Esophagus (tissue), 2 donors: ENCODE measurements around the gene MSL2. TPM values are rescaled to one million over a fixed set of nuclear protein-coding genes. Genes with fewer than 3 reads are reported as not detected.
"Not testable (repeated sequence)": the region's sequence is repeated elsewhere in the genome, so short reads cannot be mapped to it uniquely, and the experiment has no call there.

Experiments used
- H3K27ac ChIP-seq, 2 donors: one replicate each; pipeline ENCODE4 v1.5.1; 2013; ENCODE audit warnings: low read depth in 2 of 2, mild to moderate bottlenecking in 2 of 2, inconsistent platforms in 1 of 2, low read length in 1 of 2, moderate library complexity in 1 of 2
- H3K27me3 ChIP-seq, 2 donors: one replicate each; pipeline ENCODE4 v1.6.1; 2013; ENCODE audit warnings: low read length in 2 of 2, control low read depth in 1 of 2, mild to moderate bottlenecking in 1 of 2; ENCODE audit not compliant: insufficient read depth in 2 of 2, control insufficient read depth in 1 of 2
- H3K36me3 ChIP-seq, 2 donors: one replicate each; pipeline ENCODE4 v1.6.1; 2013; ENCODE audit warnings: low read length in 1 of 2; ENCODE audit not compliant: control insufficient read depth in 2 of 2, insufficient read depth in 2 of 2
- H3K4me1 ChIP-seq, 2 donors: one replicate each; pipeline ENCODE4 v1.6.1; 2013; ENCODE audit warnings: low read length in 1 of 2; ENCODE audit not compliant: control insufficient read depth in 2 of 2, insufficient read depth in 2 of 2
- H3K4me3 ChIP-seq, 2 donors: one replicate each; pipeline ENCODE4 v1.5.1; 2013; ENCODE audit warnings: low read length in 2 of 2, mild to moderate bottlenecking in 2 of 2, low read depth in 1 of 2, moderate library complexity in 1 of 2
- H3K9me3 ChIP-seq, 2 donors: one replicate each; pipeline ENCODE4 v1.6.1; 2013; ENCODE audit warnings: mild to moderate bottlenecking in 2 of 2, low read depth in 1 of 2, low read length in 1 of 2, moderate library complexity in 1 of 2; ENCODE audit not compliant: control insufficient read depth in 2 of 2, insufficient read depth in 1 of 2
- WGBS, 2 donors: extraction: QIAGEN DNeasy Blood & Tissue Kit; methylation state at CpG; one replicate each; pipeline ENCODE4 v1.1.7; 2013; 5-methylcytosine and 5-hydroxymethylcytosine counted together
- polyA plus RNA-seq, 2 donors: library from polyadenylated mRNA; stranded (reverse); fragments of 200-250 nt; gene quantifications; one replicate each; pipeline ENCODE4 v1.2.3, GENCODE V29; 2013
- donor health status: healthy with polysubstance abuse.
- donor health status: Bipolar disorder and iron deficiency.

The MSL2 gene
- polyA plus RNA-seq, 2 donors = 3.1 to 4.7 TPM

DNA sequence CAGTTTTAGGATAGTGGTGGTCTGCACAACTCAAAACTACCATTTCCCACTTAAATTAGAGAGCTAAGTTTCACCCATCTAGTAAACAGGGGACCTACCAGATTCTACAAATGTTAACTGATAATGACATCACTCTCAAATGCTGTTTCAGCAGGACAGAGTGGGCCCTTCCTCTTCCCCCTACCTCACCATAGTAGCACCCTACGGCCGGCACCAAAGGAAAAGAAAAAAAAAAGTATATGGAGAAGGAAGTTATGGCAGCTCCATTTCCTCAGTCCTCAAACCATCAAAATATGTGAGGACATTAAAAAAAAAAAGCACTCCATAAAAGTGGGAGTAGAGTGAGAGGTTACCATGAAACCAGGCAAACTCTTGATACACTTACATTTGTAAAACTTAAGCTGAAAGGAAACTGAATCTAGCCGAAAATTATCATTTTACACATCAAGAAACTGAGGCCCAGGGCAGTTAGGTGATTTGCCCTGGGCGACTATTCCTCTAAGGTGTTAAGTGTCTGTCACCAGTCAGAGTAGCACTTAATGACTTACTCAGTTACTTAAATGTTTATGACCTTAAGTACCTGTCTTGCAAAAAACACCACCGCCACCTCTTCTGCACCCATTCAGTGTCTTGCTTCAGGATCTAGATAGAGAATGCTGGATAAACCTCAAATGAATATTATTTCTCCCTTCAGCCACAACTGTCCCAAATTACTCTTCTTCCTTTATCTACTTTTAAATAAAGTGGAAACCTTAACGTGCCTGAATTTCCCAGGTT is 2.7 kb downstream of the MSL2 start:
- Histone ChIP-seq H3K27me3 (no peaks in the 10 kb centered on the region), H3K36me3 (no peaks in the 10 kb centered on the region), H3K4me1 (peaks cover 0 to 1% of the 10 kb centered on the region in 2 donors), H3K4me3 (peak overlapping the region; percentile 26 to 99), H3K9me3 (no peaks in the 10 kb centered on the region), H3K27ac (peak overlapping the region in 1 of 2 donors; percentile 65)
- 1 to 2% methylated on average over 6 of the region's 6 CpGs for WGBS, 2 donors

GRCh38 chr3:136192831-136193230 is 3.3 kb downstream of the MSL2 start:
- Histone ChIP-seq H3K27ac (no peak overlapping the region), H3K36me3 (no peaks in the 10 kb centered on the region), H3K27me3 (no peaks in the 10 kb centered on the region), H3K4me3 (peak overlapping the region in 1 of 2 donors; percentile 99), H3K9me3 (no peaks in the 10 kb centered on the region), H3K4me1 (peaks cover 0 to 5% of the 10 kb centered on the region in 2 donors)
- 0 to 2% methylated on average over 2 of the region's 2 CpGs for WGBS, 2 donors

DNA sequence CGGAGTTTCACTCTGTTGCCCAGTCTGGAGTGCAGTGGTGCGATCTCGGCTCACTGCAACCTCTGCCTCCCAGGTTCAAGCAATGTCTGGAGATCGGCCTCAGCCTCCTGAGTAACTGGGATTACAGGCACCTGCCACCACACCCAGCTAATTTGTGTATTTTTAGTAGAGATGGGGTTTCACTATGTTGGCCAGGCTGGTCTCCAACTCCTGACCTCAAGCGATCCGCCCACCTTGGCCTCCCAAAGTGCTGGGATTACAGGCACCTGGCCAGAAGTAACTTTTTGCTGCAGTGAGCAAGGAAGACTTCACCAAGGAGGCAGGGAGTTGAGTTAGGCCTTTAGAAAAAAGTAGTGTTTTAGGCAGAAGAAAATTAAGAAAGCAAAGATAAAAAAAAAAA is 3.9 kb downstream of the MSL2 start:
- H3K27ac ChIP-seq = peak overlapping the region in 1 of 2 donors; percentile 46
- H3K4me1 ChIP-seq, H3K36me3 ChIP-seq, H3K9me3 ChIP-seq, H3K27me3 ChIP-seq: not testable (repeated sequence)
- WGBS, 2 donors = 16% methylated on average over 6 of the region's 6 CpGs
- H3K4me3 ChIP-seq = peak overlapping the region in 1 of 2 donors; percentile 20

DNA sequence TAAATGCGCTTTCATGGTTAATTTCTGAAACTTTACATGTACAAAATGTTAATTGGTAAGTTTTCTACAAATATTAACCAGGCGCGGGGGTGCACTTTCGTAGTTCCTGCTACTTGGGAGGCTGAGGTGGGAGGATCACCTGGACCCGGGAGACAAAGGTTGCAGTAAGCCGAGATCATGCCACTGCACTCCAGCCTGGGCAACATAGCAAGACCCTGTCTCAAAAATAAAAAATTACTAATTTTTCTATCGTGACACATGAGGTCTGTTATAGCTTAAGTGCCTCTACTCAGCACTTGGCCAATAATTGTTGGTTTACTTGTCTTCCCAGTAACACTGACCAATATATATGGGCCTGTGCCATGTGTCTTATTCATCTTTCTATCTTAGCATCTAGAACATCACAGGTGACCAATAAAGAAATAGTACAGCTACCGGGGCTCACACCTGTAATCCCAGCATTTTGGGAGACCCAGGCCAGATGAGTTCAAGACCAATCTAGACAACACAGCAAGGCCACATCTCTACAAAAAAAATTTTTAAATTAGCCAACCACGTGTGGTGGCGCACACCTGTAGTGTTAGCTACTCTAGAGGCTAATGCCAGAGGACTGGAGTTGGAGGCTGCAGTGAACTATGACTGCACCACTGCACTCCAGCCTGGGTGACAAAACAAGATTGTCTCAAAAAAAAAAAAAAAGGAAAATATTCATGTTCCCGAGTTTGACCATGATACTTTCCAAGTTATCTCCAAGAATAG is 6.1 kb downstream of the MSL2 start:
- WGBS, 2 donors = 90 to 92% methylated on average over 11 of the region's 11 CpGs
- Histone ChIP-seq H3K4me1 (peaks cover 3 to 7% of the 10 kb centered on the region in 2 donors), H3K4me3 (no peak overlapping the region)

GRCh38 chr3:136189043-136189442 is 7.1 kb downstream of the MSL2 start:
- Histone ChIP-seq H3K4me3 (no peak overlapping the region), H3K36me3 (no peaks in the 10 kb centered on the region), H3K27ac (no peak overlapping the region), H3K4me1 (peaks cover 3 to 7% of the 10 kb centered on the region in 2 donors), H3K9me3 (no peaks in the 10 kb centered on the region), H3K27me3 (no peaks in the 10 kb centered on the region)
- WGBS, 2 donors = 67 to 80% methylated on average over 5 of the region's 5 CpGs

More for the DNA sequence above, 6.1 kb downstream of the MSL2 start:
- H3K9me3 ChIP-seq = no peaks in the 10 kb centered on the region
- no peaks in the 10 kb centered on the region for H3K36me3 ChIP-seq
- H3K27ac ChIP-seq = no peak overlapping the region
- no peaks in the 10 kb centered on the region for H3K27me3 ChIP-seq

GRCh38 chr3:136187868-136188267 is 8.3 kb downstream of the MSL2 start:
- no peaks in the 10 kb centered on the region for H3K36me3 ChIP-seq
- H3K4me1 ChIP-seq = peaks cover 3 to 7% of the 10 kb centered on the region in 2 donors
- H3K27ac ChIP-seq = no peak overlapping the region
- no peaks in the 10 kb centered on the region for H3K27me3 ChIP-seq
- H3K9me3 ChIP-seq = no peaks in the 10 kb centered on the region
- WGBS, 2 donors = 69 to 73% methylated on average over 4 of the region's 4 CpGs
- no peak overlapping the region for H3K4me3 ChIP-seq

- H3K4me1 ChIP-seq = peaks cover 3 to 7% of the 10 kb centered on the region in 2 donors
These were observed 9.3 kb downstream of the MSL2 start for GRCh38 chr3:136186846-136187245.

GRCh38 chr3:136186344-136186743 is 9.8 kb downstream of the MSL2 start:
- peak overlapping the region in 1 of 2 donors; percentile 1 for H3K27ac ChIP-seq
- H3K4me1 ChIP-seq = peaks cover 3 to 7% of the 10 kb centered on the region in 2 donors
- no peaks in the 10 kb centered on the region for H3K27me3 ChIP-seq
- H3K4me3 ChIP-seq = no peak overlapping the region
- H3K9me3 ChIP-seq = no peaks in the 10 kb centered on the region
- WGBS, 2 donors = 39 to 49% methylated on average over 3 of the region's 3 CpGs
- H3K36me3 ChIP-seq = no peaks in the 10 kb centered on the region

More at GRCh38 chr3:136186846-136187245, 9.3 kb downstream of the MSL2 start:
- WGBS, 2 donors = 58 to 65% methylated on average over 4 of the region's 4 CpGs
- no peaks in the 10 kb centered on the region for H3K27me3 ChIP-seq
- no peak overlapping the region for H3K27ac ChIP-seq
- no peaks in the 10 kb centered on the region for H3K36me3 ChIP-seq
- H3K9me3 ChIP-seq = no peaks in the 10 kb centered on the region
- H3K4me3 ChIP-seq = no peak overlapping the region

DNA sequence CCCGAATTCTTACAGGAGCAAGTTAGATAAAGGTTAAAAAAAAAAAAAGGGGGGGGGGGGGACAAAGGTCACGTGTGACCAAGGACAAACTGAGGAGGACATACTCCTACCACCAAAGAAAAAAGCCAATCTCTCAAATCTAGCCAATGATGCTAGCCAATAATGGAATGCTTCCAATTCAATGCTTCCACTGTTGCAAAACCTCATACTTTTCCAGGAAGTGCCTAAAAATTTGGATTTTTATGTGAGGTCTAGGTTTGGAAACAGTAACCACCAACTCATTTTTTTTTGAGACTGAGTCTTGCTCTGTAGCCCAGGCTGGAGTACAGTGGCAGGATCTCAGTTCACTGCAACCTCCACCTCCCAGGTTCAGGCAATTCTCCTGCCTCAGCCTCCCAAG is 11.4 kb downstream of the MSL2 start:
- H3K9me3 ChIP-seq = no peaks in the 10 kb centered on the region
- no peak overlapping the region for H3K4me3 ChIP-seq
- no peaks in the 10 kb centered on the region for H3K36me3 ChIP-seq
- H3K27me3 ChIP-seq = no peaks in the 10 kb centered on the region
- H3K4me1 ChIP-seq = peaks cover 3 to 7% of the 10 kb centered on the region in 2 donors
- 68 to 79% methylated on average over 2 of the region's 2 CpGs for WGBS, 2 donors
- H3K27ac ChIP-seq = no peak overlapping the region
